GM10266 (cell line): ENCODE data around the gene HDAC2.
"Not testable (repeated sequence)": the region's sequence is repeated elsewhere in the genome, so short reads cannot be mapped to it uniquely, and the experiment has no call there.

ENCODE experiments used
- DNase-seq: peaks from one replicate; pipeline ENCODE4 v3.0.0; 2012; ENCODE audit errors: extremely low spot score
- CTCF ChIP-seq: IDR thresholded peaks from 2 replicates; pipeline ENCODE4 v1.5.1; 2012; ENCODE audit warnings: mild to moderate bottlenecking, low read depth; ENCODE audit not compliant: control insufficient read depth, insufficient read depth; ENCODE audit errors: missing control alignments

HDAC2 gene

GRCh38 chr6:113989675-113990074, 18.7 kb upstream of the HDAC2 start:
- DNase-seq, result no peak
- TF ChIP-seq CTCF, result no peak

GRCh38 chr6:113982675-113983074, 11.7 kb upstream of the HDAC2 start:
- DNase-seq, result not testable (repeated sequence)

- no peak for DNase-seq
- TF ChIP-seq CTCF, result no peak
Measured at GRCh38 chr6:113982055-113982550, 11.2 kb upstream of the HDAC2 start.

- TF ChIP-seq CTCF, result no peak
- DNase-seq, result no peak
Measured at GRCh38 chr6:113980937-113981554, 10.1 kb upstream of the HDAC2 start.

GRCh38 chr6:113979937-113980336, 9.0 kb upstream of the HDAC2 start:
- DNase-seq, result no peak
- no peak for TF ChIP-seq CTCF

- DNase-seq, result no peak
- TF ChIP-seq CTCF, result no peak
Measured at GRCh38 chr6:113978084-113978675, 7.2 kb upstream of the HDAC2 start.

GRCh38 chr6:113976806-113977205, 5.9 kb upstream of the HDAC2 start:
- TF ChIP-seq CTCF, result no peak

More at GRCh38 chr6:113976806-113977205, 5.9 kb upstream of the HDAC2 start:
- DNase-seq, result no peak
